ENCODE data around the gene ACSM6.

Gene ACSM6

DNA sequence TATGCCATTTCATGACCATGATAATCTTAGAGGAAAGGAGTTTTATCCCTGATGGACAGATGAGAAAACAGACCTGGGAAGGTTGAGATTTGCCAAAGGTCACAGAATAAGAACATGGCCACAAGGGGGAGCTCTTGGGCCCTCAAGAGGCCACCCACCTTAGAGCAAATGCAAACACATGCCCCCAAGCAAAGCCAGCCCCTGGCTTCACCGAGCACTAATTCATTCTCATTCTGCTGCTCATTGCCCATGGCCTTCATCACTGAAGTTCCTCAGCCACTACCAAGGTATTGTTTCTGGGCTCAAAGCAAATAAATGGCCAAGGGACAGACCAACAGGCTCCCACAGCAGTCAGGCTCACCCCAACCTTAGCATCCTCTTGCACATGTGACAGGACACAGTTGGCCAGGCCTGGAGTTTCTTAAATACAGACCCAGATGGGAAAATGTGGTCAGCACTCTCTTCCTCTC is 52.6 kb downstream of the ACSM6 start:
- peak; percentile 25 for DNase-seq

DNA sequence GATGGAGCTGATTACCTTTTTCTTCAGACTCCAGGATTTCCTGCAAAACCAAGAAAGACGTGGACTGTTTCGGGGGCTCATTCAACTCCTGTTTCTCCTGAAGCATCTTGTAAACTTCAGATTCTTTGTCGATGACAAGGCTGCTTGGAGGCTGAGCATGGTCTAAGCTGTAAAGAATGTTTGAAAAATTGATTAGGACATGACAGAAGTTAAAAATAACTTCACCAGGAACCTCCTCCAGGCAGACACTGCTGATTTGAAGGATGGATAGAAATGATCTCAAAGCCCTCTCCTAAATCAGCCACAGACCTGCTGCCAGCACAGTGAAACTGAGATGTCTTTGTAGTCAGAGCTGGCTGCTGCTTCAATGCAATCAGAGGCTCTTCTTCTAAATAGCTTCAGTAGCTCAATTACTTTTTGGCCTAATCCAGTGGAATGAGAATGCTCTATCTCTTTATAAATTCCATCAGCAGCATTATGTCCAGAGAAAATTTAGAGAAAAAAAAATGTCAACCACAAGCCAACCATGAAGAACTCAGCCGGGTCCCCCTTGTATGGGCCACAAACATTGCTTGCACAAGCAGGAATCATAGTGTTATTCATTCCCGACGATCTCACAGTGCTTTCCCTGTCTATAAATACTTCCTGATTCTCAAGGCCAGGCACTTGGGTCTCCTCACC is 53.3 kb downstream of the ACSM6 start:
- no peak for DNase-seq

DNA sequence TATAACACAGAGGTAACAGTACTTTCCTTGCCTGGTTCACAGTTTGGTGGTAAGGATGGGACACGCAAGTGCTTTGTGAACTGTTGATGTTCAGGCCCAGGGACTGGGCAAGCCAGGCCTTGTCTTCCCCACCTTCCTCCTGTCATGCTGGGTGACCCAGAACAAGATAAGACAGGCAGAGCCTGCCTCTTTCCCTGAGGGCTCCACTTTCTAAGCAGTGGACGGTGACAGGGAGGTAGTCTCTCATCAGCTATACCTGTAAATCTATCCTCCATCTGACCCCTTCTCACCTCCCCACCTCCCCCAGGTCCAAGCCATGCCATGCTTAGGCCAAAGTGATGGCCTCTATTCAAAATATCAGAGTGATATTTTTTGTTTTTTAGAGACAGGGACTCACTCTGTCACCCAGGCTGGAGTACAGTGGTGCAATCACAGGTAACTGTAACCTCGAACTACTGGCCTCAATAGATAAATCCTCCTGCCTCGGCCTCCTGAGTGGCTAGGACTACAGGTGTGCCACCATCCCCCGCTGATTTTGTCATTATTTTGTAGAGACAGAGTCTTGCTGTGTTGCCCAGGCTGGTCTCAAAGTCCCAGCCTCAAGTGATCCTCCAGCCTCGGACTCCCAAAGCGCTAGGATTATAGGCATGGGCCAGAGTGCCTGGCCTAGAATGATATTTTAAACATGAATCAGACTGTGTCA is 54.0 kb downstream of the ACSM6 start:
- DNase-seq, result no peak

DNA sequence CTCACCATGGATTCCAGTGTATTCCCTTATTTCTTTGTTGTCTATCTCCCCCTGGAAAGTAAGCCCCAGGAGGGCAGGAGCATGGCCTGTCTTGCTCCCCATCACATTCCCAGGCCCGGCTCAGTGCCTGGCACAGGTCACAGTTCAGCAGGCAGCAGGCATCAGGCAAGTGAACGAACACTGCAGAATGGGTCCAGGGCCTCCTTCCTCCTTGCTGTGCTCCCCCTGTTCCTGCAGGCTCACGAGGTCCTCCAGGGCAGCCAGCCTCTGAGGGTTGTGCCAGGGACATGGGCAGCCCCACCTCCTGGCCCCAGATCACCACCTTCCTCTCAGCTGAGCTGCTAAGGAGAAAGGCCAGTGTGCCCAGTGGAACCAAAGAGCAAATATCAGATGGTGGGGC is 55.0 kb downstream of the ACSM6 start:
- no peak for DNase-seq

DNA sequence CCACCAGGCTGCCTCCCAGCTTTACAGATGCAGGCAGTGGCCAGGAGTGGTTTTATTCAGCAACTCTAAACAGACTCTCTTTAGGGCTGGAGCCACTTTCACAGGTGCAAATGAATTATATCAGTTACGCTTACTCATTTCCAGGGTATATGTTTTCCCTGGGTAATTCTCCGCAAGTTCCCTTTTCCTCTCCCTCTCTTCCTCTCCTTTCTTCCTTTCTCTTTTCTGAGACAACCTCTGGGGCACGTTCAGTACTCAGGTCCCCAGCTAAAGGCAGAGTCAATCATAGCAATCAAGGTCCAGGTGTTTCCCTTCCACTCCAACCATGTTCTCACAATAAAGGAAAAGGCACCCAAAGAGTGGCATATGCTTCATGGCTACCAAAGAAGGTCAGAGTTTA is 55.4 kb downstream of the ACSM6 start:
- no peak for DNase-seq

DNA sequence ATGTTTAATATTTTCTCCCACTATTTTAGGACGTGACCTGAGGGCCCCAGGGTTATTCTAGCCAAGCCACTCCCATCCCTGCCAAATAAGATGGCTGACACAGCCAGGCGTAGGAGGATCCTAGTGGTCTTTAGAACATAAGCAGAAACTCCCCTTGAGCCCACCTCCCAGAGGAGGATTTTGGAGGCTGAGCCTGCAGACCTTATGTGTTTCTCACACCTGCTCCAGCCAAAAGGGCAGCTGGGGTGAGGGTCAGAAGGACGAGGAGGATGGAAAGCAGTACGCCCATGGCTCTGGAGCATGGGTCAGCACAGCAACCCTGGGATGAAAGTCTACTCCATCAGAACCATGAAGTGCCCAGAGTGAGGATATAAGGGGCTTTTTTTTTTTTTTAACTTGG is 56.8 kb downstream of the ACSM6 start:
- no peak for DNase-seq

DNA sequence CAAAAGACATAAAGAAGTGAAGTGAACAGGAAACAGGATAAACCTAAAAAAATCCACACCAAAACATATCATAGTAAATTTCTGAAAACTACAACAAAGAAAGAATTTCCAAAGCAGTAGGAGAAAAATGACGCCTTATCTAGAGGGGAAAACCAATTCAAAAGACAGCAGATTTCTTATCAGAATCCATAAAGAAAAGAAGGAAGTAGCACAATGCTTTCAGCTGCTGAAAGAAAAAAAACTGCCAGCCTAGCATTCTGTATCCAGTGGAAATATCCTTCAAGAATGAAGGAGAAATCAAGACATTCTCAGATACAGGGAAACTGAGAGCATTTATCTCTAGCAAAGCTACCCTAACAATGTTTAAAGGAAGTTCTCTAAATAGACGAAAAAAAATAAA is 59.0 kb downstream of the ACSM6 start:
- DNase-seq, result no peak

DNA sequence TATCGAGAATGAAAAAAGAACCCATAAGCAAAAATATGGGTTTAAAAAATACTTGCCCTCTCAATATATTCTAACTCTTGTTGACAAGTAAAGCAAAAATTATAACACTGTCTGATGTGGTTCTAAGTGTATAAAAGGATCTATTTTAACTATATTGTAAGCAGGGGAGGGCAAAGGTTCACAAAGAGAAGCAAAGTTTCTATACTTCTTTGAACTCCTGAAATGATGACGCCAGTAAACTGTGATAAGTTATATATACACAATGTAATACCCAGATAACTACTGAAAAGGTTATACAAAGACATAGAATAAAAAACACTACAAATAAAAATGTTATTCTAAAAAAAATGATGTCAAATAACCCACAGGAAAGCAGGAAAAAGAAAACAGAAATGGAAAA is 59.6 kb downstream of the ACSM6 start:
- no peak for DNase-seq

DNA sequence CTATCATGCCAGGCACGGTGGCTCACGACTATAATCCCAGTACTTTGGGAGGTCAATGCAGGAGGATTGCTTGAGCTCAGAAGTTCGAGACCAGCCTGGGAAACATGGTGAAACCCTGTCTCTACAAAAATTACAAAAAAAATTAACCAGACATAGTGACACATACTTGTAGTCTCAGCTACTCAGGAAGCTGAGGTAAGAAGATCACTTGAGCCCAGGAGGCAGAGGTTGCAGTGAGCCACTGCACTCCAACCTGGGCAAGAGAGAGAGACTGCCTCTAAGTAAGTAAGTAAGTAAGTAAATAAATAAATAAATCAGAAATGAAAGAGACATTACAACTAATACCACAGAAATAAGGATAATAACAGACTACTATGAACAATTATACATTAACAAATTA is 60.6 kb downstream of the ACSM6 start:
- no peak for DNase-seq

DNA sequence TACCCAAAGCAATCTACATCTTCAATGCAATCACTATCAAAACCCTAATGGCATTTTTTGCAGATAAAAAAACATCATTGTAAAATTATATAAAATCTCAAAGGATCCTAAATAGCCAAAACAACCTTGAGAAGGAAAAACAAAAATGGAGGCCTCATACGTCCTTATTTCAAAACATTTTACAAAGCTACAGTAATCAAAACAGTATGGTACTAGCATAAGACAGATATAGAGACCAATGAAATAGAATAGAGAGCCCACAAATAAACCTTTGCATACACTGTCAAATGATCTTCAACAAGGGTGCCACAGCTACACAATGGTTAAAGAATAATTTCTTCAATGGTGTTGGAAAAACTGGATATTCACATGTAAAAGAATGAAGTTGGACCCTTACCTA is 62.2 kb downstream of the ACSM6 start:
- DNase-seq, result no peak

DNA sequence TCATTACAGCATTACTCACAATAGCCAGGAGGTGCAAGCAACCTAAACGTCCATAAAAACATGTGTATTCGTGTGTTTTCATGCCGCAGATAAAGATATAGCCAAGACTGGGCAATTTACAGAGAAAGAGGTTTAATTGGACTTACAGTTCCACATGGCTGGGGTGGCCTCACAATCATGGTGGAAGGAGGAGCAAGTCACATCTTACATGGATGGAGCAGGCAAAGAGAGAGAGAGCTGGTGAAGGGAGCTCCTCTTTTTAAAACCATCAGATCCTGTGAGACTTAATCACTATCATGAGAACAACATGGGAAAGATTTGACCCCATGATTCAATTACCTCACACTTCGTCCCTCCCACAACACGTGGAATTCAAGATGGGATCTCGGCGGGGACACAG is 63.8 kb downstream of the ACSM6 start:
- no peak for DNase-seq

DNA sequence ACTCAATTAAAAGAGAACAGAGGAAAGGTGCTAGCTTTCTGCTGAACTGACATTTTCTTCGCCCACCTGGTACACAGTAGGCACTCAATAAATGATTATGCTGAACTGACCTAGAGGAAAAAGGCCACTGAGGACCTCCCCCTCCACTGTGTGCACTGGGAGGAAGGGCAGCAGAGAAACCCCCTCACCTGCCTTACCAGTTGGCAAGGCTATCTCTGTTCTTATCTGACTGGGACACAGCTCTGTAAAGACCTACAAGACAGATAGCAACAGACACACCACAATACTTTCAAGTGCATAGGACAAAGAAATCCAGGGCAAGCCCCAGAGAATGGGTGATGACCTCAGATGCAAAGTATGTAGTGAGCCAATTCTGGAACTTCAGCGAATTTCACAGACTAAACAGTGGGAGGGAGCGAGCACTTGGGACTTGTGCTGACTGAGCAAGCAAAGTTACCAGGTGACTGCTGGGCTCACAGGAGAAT is 66.4 kb downstream of the ACSM6 start:
- no peak for DNase-seq

DNA sequence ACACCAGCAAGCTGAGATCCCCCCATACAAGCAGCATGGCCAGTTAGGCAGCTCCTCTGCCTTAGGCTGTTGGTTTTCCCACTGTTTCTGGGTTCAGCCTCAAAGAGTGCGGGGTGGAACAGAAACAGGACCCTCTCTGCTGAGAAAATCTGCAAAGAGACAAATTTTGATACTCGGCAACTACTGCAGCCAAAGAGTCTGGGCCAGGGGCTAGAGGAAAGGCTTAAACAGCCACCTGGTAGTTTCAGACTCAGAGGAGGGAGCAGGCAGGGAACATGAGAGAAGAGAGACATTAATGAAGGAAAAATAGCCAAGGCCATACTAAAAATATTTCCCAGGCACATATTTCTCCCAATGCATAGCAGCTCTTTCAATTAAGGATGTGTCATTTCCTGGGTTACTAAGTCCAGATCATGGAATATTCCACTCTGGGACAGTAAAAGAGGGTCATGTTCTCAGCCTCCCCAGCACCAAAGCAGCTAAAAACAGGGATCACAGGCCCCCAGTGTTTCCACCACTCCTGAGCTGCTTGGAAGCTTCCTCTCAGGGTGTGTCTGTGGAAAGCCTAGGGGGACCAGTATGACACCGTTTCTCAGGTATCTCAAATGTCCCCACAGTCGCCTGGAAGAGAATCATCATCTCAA is 67.0 kb downstream of the ACSM6 start:
- no peak for DNase-seq

DNA sequence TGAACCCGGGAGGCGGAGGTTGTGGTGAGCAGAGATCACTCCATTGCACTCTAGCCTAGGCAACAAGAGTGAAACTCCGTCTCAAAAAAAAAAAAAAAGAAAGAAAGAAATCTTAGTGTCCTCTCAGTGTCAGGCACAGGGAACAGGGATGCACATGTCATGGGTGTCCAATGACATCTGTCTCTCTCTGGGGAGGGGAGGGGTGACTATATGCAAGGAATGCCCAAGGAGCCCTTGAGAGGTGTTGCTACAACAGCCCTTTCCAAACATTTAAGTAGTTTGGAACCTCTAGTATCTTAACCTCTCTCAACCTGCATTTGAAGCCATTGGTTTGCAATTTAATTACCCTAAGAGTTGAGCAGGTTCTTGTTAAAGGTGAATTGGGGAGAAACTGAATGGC is 67.9 kb downstream of the ACSM6 start:
- DNase-seq, result no peak

DNA sequence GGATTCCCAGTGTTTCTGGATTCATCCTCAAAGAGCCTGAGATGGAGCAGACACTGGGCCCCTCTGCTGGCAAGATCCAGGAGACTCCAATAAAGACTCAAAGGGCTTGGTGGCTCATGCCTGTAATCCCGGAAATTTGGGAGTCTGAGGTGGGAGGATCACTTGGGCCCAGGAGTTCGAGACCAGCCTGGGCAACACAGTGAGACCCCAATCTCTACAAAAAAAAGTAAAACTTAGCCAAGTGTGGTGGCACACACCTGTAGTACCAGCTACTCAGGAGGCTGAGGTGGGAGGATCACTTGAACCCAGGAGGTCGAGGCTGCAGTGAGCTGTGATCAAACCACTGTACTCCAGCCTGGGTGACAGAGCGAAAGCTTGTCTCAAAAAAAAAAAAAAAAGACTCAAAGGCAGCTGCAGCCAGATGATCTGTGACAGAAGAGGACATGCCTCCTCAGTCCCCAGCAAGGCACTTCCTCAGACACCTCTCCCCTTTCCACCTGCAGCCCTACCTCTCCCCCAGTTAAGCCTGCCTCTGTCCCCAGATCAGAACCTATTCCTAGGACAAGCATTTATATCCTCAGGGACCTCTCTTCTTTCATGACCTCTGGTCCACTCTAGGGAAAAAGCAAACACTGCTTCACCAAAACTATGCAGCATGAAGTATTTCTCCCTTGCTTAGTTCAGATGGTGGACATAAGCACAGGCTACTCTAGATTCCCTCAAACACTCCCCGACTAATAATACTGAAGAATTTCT is 68.9 kb downstream of the ACSM6 start:
- DNase-seq, result no peak

DNA sequence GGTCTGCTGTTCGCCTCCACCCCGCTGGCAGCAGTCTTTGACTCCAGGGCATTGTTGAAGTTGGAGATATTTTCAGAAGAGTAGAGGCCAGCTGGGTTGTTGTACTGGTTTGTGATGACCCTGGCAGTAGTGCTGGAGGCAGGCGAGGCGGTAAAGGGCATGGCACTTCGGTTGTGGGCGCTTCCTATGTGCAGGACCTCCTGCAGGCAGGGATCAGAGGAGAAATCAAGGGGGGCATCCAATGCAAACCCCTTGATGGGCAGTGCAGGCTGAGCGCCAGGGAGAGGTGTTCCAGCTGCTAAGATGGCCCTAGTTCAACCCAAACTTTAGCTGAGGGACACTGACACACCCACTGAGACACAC is 69.8 kb downstream of the ACSM6 start:
- DNase-seq, result no peak

DNA sequence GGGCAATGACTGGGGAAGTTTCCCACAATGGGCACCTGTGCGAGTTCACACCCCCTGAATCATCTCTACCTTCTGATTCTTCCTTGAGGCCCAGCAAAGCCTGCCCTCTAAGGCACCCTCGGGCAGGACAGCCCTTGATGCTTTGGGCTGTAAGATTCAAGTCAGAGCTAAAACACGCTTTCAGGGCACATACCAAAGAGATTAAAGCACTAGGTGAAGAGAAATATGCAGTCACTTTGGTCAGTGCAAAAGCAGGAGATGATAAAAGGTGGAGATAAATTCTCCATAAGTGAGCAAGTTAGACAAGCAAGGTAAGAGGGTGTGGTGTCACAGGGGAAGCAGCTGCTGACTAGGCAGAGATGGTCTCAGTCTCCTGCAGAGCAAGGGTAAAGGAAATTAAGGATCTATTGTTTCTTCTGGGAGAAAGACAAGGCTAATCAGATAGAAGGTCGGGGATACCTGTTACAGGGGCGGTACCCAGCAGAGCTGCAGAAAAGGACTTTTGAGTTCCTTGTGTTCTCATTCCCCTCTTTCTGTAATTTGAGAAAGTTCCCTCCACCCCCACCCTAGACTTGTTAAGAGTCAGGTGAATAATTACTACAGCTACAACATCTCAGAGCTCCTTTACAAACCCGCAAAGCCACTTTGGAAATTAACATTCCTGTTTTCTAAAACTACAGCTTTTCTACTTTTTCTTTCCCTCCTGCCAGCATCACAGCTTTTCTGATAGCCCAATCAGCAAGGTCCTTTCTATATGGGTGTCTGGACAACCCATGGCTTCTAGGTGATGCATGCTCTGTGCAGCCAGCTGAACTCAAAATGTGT is 70.4 kb downstream of the ACSM6 start:
- no peak for DNase-seq

DNA sequence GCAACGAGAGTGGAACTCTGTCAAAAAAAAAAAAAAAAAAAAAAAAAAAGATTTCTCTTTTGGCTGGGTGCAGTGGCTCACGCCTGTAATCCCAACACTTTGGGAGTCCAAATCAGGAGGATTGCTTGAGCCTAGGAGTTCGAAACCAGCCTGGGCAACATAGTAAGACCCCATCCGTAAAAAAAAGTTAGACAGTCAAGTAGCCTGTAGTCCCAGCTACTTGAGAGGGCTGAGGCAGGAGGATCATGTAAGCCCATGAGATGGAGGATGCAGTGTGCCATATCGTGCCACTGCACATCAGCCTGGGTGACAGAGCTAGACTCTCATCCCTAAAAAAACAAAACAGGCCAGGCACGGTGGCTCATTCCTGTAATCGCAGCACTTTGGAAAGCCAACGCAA is 71.5 kb downstream of the ACSM6 start:
- DNase-seq, result no peak

DNA sequence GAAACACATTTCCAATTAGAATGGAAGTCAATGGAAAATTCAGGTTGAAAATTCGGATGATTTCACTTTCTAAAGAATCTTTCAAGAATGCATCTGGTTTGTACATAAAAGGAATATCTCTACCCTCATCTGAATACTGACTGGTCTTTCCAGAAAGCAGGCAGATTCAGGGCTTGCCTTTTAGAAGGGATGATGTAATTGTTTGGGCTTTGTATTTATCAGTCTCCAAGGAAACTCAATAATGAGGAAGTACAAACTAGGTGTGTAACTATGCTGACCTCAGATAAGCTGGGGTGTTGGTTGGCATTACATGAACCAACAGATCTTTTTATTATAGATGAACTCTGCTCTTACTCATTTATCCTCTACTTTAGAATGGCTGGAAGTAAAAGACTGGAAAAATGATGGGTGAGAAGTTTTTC is 72.6 kb downstream of the ACSM6 start:
- no peak for DNase-seq

DNA sequence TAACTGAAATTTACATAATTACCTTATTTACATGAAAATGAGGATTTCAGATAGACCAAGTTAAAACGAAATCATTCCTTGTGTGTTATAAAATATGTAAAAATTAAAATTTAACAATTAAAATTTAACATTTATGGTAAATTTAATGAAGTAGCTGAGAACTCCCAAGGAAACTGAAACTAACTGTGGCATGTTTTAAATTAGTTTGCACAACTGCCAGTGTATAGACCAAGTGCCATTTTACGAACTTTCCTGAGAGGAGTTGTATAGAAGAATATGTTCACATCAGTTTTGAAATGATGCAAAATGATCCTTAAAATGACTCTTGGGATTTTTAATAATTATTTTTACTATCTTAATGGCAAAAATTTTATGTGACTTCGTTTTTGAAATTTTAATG is 73.2 kb downstream of the ACSM6 start:
- no peak for DNase-seq

DNA sequence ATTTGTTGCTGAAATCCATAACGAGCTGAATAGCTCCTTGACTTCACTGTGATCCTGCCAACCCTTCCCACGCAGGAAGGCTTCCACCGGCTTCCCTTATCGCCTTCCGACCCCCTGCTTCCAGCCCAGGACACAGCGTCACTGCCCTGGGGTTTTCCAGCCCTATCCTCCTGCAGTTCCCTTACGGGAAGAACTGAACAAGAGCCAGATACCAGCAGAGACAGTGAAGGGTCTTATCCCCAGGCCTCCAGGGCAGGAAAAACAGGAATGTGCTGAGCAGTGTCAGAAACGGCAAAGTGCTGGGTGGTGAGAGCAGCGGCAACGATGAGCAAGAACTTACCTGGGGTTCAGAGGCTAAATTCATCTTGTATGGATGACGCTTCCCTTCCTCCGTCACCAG is 74.4 kb downstream of the ACSM6 start:
- DNase-seq, result no peak
